ENCODE results near the gene C1QTNF6.

GRCh38 chr22:37184380-37184755 is 3.7 kb downstream of the C1QTNF6 start:
- TF ChIP-seq CTCF (conservative IDR thresholded peaks at IDR 0.05; ENCODE audit: low read length), result no peak
- no peak for TF ChIP-seq EZH2phosphoT487 (IDR thresholded peaks at IDR 0.05; ENCODE audit: borderline replicate concordance)

Measured in Loucy (cell line).